ENCODE data around the gene BORCS5. TPM values are rescaled to one million over a fixed set of nuclear protein-coding genes. Genes with fewer than 3 reads are reported as not detected.

Gene BORCS5
- total and polyA plus RNA-seq, 2 experiments from 2014 or later, result 11.3 to 12.6 TPM

GRCh38 chr12:12396694-12397093 lies 39.8 kb downstream of the BORCS5 start:
- H3K9me3 Mint-ChIP-seq, result no peaks in the 10 kb centered on the region; the same call in 2 of the 3 replicates
- no peak overlapping the region for H3K27ac Mint-ChIP-seq
- Histone ChIP-seq H3K4me2 (no peak overlapping the region), H3F3A (replicated peaks; ENCODE audit: low read depth) (no peaks in the 10 kb centered on the region), H4K20me1 (replicated peaks; ENCODE audit: insufficient read depth) (no peaks in the 10 kb centered on the region), H2AFZ (no peak overlapping the region), H3K27me3 (ENCODE audit: insufficient read depth) (no peaks in the 10 kb centered on the region), H3K79me2 (replicated peaks; ENCODE audit: insufficient read depth) (no peaks in the 10 kb centered on the region; the same call in 1 of the 2 replicates), H3K9me2 (ENCODE audit: insufficient read depth) (no peaks in the 10 kb centered on the region), H3K36me3 (ENCODE audit: insufficient read depth) (no peaks in the 10 kb centered on the region), H3K4me1 (ENCODE audit: insufficient read depth) (peaks cover 24% of the 10 kb centered on the region), H3K4me3 (no peak overlapping the region), H3K27ac (ENCODE audit: low read depth) (no peak overlapping the region)
- no peak overlapping the region for H3K4me3 Mint-ChIP-seq
- ATAC-seq, result no peak
- no peak for DNase-seq (ENCODE audit: low spot score)
- peaks cover 29% of the 10 kb centered on the region for H3K4me1 Mint-ChIP-seq
- H3K27me3 Mint-ChIP-seq (ENCODE audit: insufficient read depth, low read depth, poor library complexity), result no peaks in the 10 kb centered on the region
- TF ChIP-seq STAT1 (IDR thresholded peaks at IDR 0.05; ENCODE audit: unreplicated experiment), result no peak
- no peak for TF ChIP-seq ZNF331 (CRISPR knock-in tag; IDR thresholded peaks at IDR 0.05; ENCODE audit: low read depth)
- no peak for TF ChIP-seq ZNF462 (CRISPR knock-in tag; IDR thresholded peaks at IDR 0.05)
- TF ChIP-seq ZNF114 (CRISPR knock-in tag; IDR thresholded peaks at IDR 0.05), result no peak
- no peak for TF ChIP-seq CTCF (conservative IDR thresholded peaks at IDR 0.05; ENCODE audit: low read depth in 2 of 2)
- TF ChIP-seq ETS1 (IDR thresholded peaks at IDR 0.05), result no peak
- peaks cover 8% of the 10 kb centered on the region; the same call in 2 of the 3 replicates for H3K36me3 Mint-ChIP-seq (ENCODE audit: low read depth)
